Measurements from ENCODE around the gene TNXB. TPM values are rescaled to one million over a fixed set of nuclear protein-coding genes. Genes with fewer than 3 reads are reported as not detected.

The TNXB gene
- total RNA-seq, 1 experiment from 2014 or later, result 3.0 TPM

GRCh38 chr6:32108094-32108627 lies 977 bp downstream of the TNXB start:
- peak overlapping the region; percentile 67 for H3K27ac Mint-ChIP-seq (ENCODE audit: low read depth, unreplicated experiment)
- peaks cover 9% of the 10 kb centered on the region for H3K9me3 Mint-ChIP-seq (ENCODE audit: unreplicated experiment)
- BruUV-seq (replicated peaks), result no TSS peak
- ChIA-PET POLR2A (interaction anchor here (0.6 to 1.4 kb wide), 5 partner anchors 9 to 597 kb away, joined by 3 to 5 read pairs (median 3); partner anchors contain the start of genes ATF6B and DXO), CTCF (interaction anchor here (0.5 to 4.7 kb wide), 2 partner anchors 10 to 23 kb away, joined by 6 to 31 read pairs; no protein-coding TSS in a partner anchor)
- intact Hi-C loops (cut with micrococcal nuclease), result no loop called here
- no peak for TF ChIP-seq CTCF (IDR thresholded peaks at IDR 0.05; ENCODE audit: unreplicated experiment)
- peaks cover 41% of the 10 kb centered on the region for H3K4me1 Mint-ChIP-seq (ENCODE audit: insufficient read depth, unreplicated experiment)
- peak; percentile 56 for DNase-seq (ENCODE audit: unreplicated experiment)
- H3K27me3 Mint-ChIP-seq (ENCODE audit: insufficient read depth, unreplicated experiment), result peaks cover 42% of the 10 kb centered on the region
- H3K36me3 Mint-ChIP-seq (ENCODE audit: insufficient read depth, unreplicated experiment), result peaks cover 21% of the 10 kb centered on the region
- peak overlapping the region; percentile 52 for H3K4me3 Mint-ChIP-seq (ENCODE audit: unreplicated experiment)

- H3K27ac Mint-ChIP-seq (ENCODE audit: low read depth, unreplicated experiment), result peak overlapping the region; percentile 67
- POLR2A ChIA-PET, result interaction anchor here (1.2 to 1.3 kb wide), 2 partner anchors 14 to 135 kb away, joined by 3 to 5 read pairs; partner anchors contain the start of gene DXO
- BruUV-seq (replicated peaks), result no TSS peak
- peak overlapping the region; percentile 52 for H3K4me3 Mint-ChIP-seq (ENCODE audit: unreplicated experiment)
- peaks cover 41% of the 10 kb centered on the region for H3K4me1 Mint-ChIP-seq (ENCODE audit: insufficient read depth, unreplicated experiment)
- peaks cover 45% of the 10 kb centered on the region for H3K27me3 Mint-ChIP-seq (ENCODE audit: insufficient read depth, unreplicated experiment)
- CTCF ChIA-PET, result interaction anchor here (0.7 to 4.7 kb wide), 2 partner anchors 10 to 792 kb away, joined by 3 to 31 read pairs; no protein-coding TSS in a partner anchor
- H3K36me3 Mint-ChIP-seq (ENCODE audit: insufficient read depth, unreplicated experiment), result peaks cover 14% of the 10 kb centered on the region
- peaks cover 9% of the 10 kb centered on the region for H3K9me3 Mint-ChIP-seq (ENCODE audit: unreplicated experiment)
- DNase-seq (ENCODE audit: unreplicated experiment), result peak; percentile 70
- TF ChIP-seq CTCF (IDR thresholded peaks at IDR 0.05; ENCODE audit: unreplicated experiment), result no peak
- intact Hi-C loops (cut with micrococcal nuclease), result no loop called here
Measured at GRCh38 chr6:32107406-32107805, 1.7 kb downstream of the TNXB start.

- CTCF ChIA-PET, result interaction anchor here (0.6 kb wide), 1 partner anchor 54 kb away, joined by 3 read pairs; no protein-coding TSS in a partner anchor
- intact Hi-C loops (cut with micrococcal nuclease), result no loop called here
Measured at GRCh38 chr6:32105433-32105832, 3.7 kb downstream of the TNXB start.

More at GRCh38 chr6:32105433-32105832, 3.7 kb downstream of the TNXB start:
- Mint-ChIP-seq H3K27ac (ENCODE audit: low read depth, unreplicated experiment) (no peak overlapping the region), H3K9me3 (ENCODE audit: unreplicated experiment) (peaks cover 9% of the 10 kb centered on the region), H3K4me1 (ENCODE audit: insufficient read depth, unreplicated experiment) (peaks cover 33% of the 10 kb centered on the region), H3K36me3 (ENCODE audit: insufficient read depth, unreplicated experiment) (peaks cover 6% of the 10 kb centered on the region), H3K4me3 (ENCODE audit: unreplicated experiment) (no peak overlapping the region), H3K27me3 (ENCODE audit: insufficient read depth, unreplicated experiment) (peaks cover 45% of the 10 kb centered on the region)
- no TSS peak for BruUV-seq (replicated peaks)
- POLR2A ChIA-PET, result no interaction called here
- no peak for TF ChIP-seq CTCF (IDR thresholded peaks at IDR 0.05; ENCODE audit: unreplicated experiment)
- no peak for DNase-seq (ENCODE audit: unreplicated experiment)
